Measurements from ENCODE around the gene GMCL1. TPM values are rescaled to one million over a fixed set of nuclear protein-coding genes. Genes with fewer than 3 reads are reported as not detected.
"Not testable (repeated sequence)": the region's sequence is repeated elsewhere in the genome, so short reads cannot be mapped to it uniquely, and the experiment has no call there.

Gene GMCL1
- total RNA-seq, 2 experiments from 2014 or later, result 29.7 to 29.8 TPM

- POLR2A ChIA-PET, result interaction anchor here (0.7 to 1.1 kb wide), 3 partner anchors 26 to 369 kb away, joined by 3 to 5 read pairs (median 5); partner anchors contain the start of gene MXD1
- ATAC-seq (ENCODE audit: poor library complexity), result no peak
- Histone ChIP-seq H3K27ac (ENCODE audit: low read depth in 1 of 2, low read length in 2 of 2) (no peak overlapping the region), H3K4me1 (ENCODE audit: insufficient read depth, low read length) (peaks cover 2% of the 10 kb centered on the region), H3K36me3 (ENCODE audit: insufficient read depth, low read length) (no peaks in the 10 kb centered on the region), H3K9me3 (ENCODE audit: control insufficient read depth in 1 of 2, insufficient read depth in 1 of 2, low read length in 2 of 2) (no peaks in the 10 kb centered on the region), H3K27me3 (ENCODE audit: control insufficient read depth in 1 of 2, insufficient read depth in 2 of 2, low read length in 2 of 2) (no peaks in the 10 kb centered on the region), H3K4me3 (ENCODE audit: low read length) (no peak overlapping the region)
- H3K36me3 Mint-ChIP-seq (ENCODE audit: low read depth), result no peaks in the 10 kb centered on the region
- CTCF ChIA-PET, result no interaction called here
- DNase-seq, result no peak
- no peak for TF ChIP-seq CTCF (IDR thresholded peaks at IDR 0.05)
- H3K4me3 Mint-ChIP-seq, result no peak overlapping the region
- H3K27ac Mint-ChIP-seq, result no peak overlapping the region
- peaks cover 8% of the 10 kb centered on the region for H3K4me1 Mint-ChIP-seq (ENCODE audit: low read depth)
- intact Hi-C loops (cut with DNase I, micrococcal nuclease), result no loop called here
- H3K9me3 Mint-ChIP-seq, result no peaks in the 10 kb centered on the region
- H3K27me3 Mint-ChIP-seq, result no peaks in the 10 kb centered on the region
These were observed 59.0 kb downstream of the GMCL1 start for GRCh38 chr2:69888451-69888850.

GRCh38 chr2:69889302-69889701 is 59.8 kb downstream of the GMCL1 start:
- no peaks in the 10 kb centered on the region for H3K27me3 ChIP-seq (ENCODE audit: control insufficient read depth in 1 of 2, insufficient read depth in 2 of 2, low read length in 2 of 2)
- H3K9me3 ChIP-seq (ENCODE audit: control insufficient read depth in 1 of 2, insufficient read depth in 1 of 2, low read length in 2 of 2), result no peaks in the 10 kb centered on the region
- intact Hi-C loops (cut with DNase I, micrococcal nuclease), result no loop called here
- no peak overlapping the region for H3K27ac ChIP-seq (ENCODE audit: low read depth in 1 of 2, low read length in 2 of 2)
- Mint-ChIP-seq H3K4me3 (no peak overlapping the region), H3K4me1 (ENCODE audit: low read depth) (peaks cover 17% of the 10 kb centered on the region), H3K27me3 (no peaks in the 10 kb centered on the region), H3K27ac (no peak overlapping the region), H3K36me3 (ENCODE audit: low read depth) (peaks cover 8% of the 10 kb centered on the region), H3K9me3 (no peaks in the 10 kb centered on the region)
- no peaks in the 10 kb centered on the region for H3K36me3 ChIP-seq (ENCODE audit: insufficient read depth, low read length)
- DNase-seq, result no peak
- ATAC-seq (ENCODE audit: poor library complexity), result no peak
- no peak overlapping the region for H3K4me3 ChIP-seq (ENCODE audit: low read length)
- ChIA-PET POLR2A (no interaction called here), CTCF (no interaction called here)
- peaks cover 3% of the 10 kb centered on the region for H3K4me1 ChIP-seq (ENCODE audit: insufficient read depth, low read length)
- no peak for TF ChIP-seq CTCF (IDR thresholded peaks at IDR 0.05)

GRCh38 chr2:69890881-69891280 is 61.4 kb downstream of the GMCL1 start:
- peaks cover 22% of the 10 kb centered on the region for H3K36me3 Mint-ChIP-seq (ENCODE audit: low read depth)
- Histone ChIP-seq H3K36me3 (ENCODE audit: insufficient read depth, low read length) (peaks cover 8% of the 10 kb centered on the region), H3K4me1 (ENCODE audit: insufficient read depth, low read length) (peaks cover 19% of the 10 kb centered on the region), H3K27me3 (ENCODE audit: control insufficient read depth in 1 of 2, insufficient read depth in 2 of 2, low read length in 2 of 2) (no peaks in the 10 kb centered on the region), H3K4me3 (ENCODE audit: low read length) (no peak overlapping the region), H3K27ac (ENCODE audit: low read depth in 1 of 2, low read length in 2 of 2) (no peak overlapping the region), H3K9me3 (ENCODE audit: control insufficient read depth in 1 of 2, insufficient read depth in 1 of 2, low read length in 2 of 2) (no peaks in the 10 kb centered on the region)
- no peak for TF ChIP-seq CTCF (IDR thresholded peaks at IDR 0.05)
- H3K27me3 Mint-ChIP-seq, result no peaks in the 10 kb centered on the region
- DNase-seq, result no peak
- no peak overlapping the region for H3K4me3 Mint-ChIP-seq
- no peak for ATAC-seq (ENCODE audit: poor library complexity)
- peaks cover 33% of the 10 kb centered on the region for H3K4me1 Mint-ChIP-seq (ENCODE audit: low read depth)
- ChIA-PET POLR2A (interaction anchor here (0.6 kb wide), 1 partner anchor 516 kb away, joined by 4 read pairs; no protein-coding TSS in a partner anchor), CTCF (no interaction called here)
- H3K9me3 Mint-ChIP-seq, result no peaks in the 10 kb centered on the region
- intact Hi-C loops (cut with DNase I, micrococcal nuclease), result loop anchor here in 1 of 2 experiments (10.0 kb wide), 1 partner anchor 166 kb away; no protein-coding TSS in a partner anchor
- H3K27ac Mint-ChIP-seq, result no peak overlapping the region

- peak overlapping the region; percentile 84 for H3K4me3 ChIP-seq (ENCODE audit: low read length)
- intact Hi-C loops (cut with DNase I, micrococcal nuclease), result loop anchor here (2.0 to 10.0 kb wide), 3 partner anchors 22 to 168 kb away; partner anchors contain the start of gene MXD1 (in 1 of the 2)
- H3K4me1 ChIP-seq (ENCODE audit: insufficient read depth, low read length), result peaks cover 19% of the 10 kb centered on the region
- ChIA-PET POLR2A (interaction anchor here (0.7 to 3.7 kb wide), 11 partner anchors 9 to 401 kb away, joined by 3 to 35 read pairs (median 8); partner anchors contain the start of genes C2orf42, MXD1, PCYOX1 and SNRPG), CTCF (interaction anchor here (0.8 kb wide), 1 partner anchor 298 kb away, joined by 3 read pairs; the partner anchor contains the start of gene C2orf42)
- Mint-ChIP-seq H3K36me3 (ENCODE audit: low read depth) (peaks cover 41% of the 10 kb centered on the region), H3K27ac (peak overlapping the region; percentile 99), H3K4me1 (ENCODE audit: low read depth) (peaks cover 45% of the 10 kb centered on the region), H3K4me3 (peak overlapping the region; percentile 100)
- H3K27ac ChIP-seq (ENCODE audit: low read depth in 1 of 2, low read length in 2 of 2); H3K9me3 ChIP-seq (ENCODE audit: control insufficient read depth in 1 of 2, insufficient read depth in 1 of 2, low read length in 2 of 2); H3K27me3 Mint-ChIP-seq; ATAC-seq (ENCODE audit: poor library complexity); H3K9me3 Mint-ChIP-seq; H3K27me3 ChIP-seq (ENCODE audit: control insufficient read depth in 1 of 2, insufficient read depth in 2 of 2, low read length in 2 of 2); DNase-seq: not testable (repeated sequence)
- peaks cover 26% of the 10 kb centered on the region for H3K36me3 ChIP-seq (ENCODE audit: insufficient read depth, low read length)
These were observed 63.5 kb downstream of the GMCL1 start for GRCh38 chr2:69892838-69893424.

All from CD4-positive, alpha-beta T cell (primary cell).